Activated CD4-positive, CD25-positive, alpha-beta regulatory T cell treated with anti-CD3 and anti-CD28 coated beads, Interleukin-2, amount 50 U/mL, for 72 hours (primary cell): ENCODE results near the gene HADHB.

Experiments
- DNase-seq: peaks from one replicate; pipeline ENCODE4 v3.0.0; 2021

Gene HADHB

DNA sequence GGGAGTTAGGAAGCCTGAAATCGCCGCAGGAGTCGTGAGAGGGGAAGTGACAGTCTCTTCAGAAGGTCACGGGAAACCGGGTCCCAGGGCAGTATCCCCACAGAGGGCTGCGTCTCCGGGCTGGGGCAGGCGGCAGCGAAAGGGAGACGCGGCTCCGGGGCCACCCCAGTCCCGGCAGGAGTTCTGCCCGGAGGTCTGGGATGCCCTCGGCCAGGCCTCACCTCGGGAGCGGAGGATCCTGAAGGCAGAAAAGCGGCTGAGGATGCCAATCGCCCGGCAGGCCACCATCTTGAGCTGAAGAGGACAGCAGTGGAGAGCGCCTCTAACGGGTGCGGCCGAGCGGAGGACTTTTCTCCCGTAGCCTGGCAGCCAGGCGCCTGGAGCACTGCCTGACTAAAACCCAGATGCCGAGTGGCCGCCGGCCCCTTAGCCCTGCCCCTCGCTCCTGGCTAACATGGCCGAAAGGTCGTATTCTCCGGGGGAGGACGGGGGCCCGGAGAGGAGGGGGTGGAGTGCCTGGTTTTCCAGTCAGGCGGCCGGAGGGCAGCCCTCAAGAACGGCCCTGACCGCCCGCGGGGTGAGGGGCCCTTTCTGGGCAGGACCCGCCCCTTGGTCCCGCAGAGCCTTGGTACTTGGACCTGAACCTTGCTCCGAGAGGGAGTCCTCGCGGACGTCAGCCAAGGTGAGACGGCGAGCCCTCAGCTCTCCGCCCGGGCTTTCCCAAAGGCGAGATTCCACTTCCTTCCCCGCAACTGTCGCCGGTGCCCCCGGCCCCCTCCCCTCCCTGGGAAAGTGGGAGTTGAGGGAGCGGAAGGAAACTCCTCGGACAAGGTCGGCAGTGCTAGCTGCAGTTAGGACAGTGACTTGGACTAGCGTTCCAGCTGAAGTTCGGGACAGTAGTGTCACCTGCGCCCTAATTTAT is at the start of gene HADHB, which contains the start of gene HADHA:
HADHB (plus strand) TSS at position 631 of the 922 bp plus-strand sequence. CDS start 9,316 bp downstream, outside the sequence.
HADHA (minus strand) TSS at position 324 of the 922 bp plus-strand sequence; CDS start at position 288, 36 bp downstream.
- DNase-seq: peak; percentile 85

DNA sequence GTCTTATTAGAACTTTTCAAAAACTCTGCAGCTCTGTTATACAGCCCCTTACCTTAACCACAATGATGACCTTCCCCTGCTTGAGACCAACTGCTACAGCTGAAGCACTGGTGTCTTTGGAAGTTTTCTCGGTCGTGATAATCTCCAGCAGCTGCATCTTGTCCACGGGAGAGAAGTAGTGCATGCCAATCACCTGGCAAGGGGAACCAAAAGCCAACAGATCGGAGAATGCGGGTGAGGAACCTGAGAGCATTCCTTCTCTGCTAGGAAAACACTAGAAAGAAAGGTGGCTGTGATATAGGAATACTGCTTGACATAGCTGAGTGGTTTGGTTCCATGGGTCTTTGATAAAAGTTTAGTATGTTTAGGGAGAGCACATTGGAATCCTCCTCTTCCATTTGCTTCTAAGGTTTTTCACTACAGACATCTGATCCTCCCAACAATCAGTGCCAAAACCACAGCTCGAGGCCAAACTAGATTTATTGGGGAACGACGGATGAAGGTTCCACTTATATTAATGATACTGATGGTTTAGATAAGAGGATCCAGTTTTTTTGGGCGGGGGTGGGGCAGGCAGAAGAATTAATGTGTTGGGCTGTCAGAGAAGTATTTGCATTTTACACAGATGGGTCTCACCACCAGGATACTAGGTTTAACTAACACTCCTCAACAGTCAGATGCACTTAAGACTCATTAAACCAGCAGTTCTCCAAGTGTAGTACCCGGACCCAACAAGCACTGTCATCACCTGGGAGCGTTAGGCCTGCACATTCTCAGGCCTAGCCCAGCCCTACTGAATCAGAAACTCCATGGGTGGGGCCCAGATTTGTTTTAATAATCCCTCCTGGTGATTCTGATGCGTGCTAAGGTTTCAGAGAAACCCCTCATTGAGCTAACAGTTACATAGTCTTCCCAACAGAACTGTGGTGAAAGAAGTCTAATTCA is 49.4 kb upstream of the HADHB start:
- no peak for DNase-seq

DNA sequence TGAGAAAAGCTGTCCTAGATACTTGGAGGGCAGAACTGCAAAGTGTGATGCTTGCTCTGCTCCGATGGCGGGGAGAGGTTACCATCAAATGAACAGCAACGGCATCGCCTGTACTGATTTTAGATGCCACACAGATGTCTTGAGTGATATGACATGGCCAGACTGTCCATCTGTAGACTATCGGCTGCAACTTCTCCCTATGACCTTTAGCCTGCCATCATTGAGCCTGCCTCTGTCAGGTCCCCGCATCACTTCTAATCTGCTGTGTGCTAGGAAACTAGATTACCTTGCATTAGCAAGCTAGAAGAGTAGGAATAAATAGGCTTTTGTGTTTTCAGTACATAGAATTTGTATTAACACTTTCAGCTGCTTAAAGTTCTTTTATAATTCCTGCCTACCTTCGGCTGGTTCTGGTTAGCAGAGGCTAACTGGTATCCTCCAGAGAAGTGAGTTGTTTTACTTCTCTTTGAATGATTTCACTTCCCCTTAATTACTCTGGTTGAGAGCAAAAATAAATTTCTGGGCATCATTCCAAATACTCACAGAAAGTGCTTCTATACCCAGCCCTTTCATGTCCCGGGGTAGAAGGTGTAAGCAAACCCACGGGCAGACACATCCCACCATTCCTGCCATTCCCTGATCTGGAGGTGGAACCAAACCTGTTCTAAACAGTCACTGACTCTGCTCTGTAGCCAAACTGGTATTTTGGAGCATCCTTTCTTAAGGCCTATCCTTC is 47.9 kb upstream of the HADHB start:
- no peak for DNase-seq

DNA sequence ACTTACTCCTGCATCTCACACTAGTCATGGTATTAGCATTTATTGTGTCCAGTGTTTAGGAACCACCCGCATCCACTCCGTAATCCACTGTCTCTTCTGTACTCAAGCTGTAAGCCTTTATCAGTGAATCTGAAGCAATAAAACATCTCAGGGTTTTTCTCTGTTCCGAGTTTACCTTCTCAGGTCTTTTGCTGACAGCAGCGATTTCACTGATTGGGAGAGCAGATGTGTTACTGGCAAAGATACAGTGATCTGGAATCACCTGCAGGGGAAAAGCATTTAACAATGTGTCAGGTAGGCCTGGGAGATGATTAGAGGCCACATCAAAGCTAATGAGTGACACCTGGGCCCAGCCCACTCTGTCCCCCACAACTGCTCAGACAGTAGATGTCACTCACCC is 47.2 kb upstream of the HADHB start:
- DNase-seq: no peak

DNA sequence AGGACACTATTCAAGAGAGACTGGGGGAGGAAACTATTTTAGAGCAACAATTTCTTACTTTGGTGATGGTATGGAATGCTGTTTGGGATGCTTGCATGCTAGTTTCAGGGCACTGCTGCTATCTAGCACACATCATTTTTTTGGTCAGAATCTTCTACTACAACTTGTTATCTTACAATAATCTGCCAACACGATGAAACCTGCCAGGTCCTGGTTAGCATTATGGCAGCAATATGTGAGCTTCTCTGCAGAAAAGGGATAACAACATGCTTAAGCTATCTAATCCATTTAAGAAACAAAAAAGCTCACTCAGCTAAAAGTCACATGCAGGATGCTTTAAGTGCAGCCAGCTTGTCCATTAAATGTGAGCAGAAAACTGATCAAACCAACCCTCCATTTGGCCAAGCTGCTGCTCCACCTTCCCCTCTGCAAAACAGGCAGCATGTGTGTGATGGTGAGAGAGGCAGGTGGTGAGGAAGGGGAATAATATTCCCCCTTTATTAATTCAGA is 41.7 kb upstream of the HADHB start:
- no peak for DNase-seq

DNA sequence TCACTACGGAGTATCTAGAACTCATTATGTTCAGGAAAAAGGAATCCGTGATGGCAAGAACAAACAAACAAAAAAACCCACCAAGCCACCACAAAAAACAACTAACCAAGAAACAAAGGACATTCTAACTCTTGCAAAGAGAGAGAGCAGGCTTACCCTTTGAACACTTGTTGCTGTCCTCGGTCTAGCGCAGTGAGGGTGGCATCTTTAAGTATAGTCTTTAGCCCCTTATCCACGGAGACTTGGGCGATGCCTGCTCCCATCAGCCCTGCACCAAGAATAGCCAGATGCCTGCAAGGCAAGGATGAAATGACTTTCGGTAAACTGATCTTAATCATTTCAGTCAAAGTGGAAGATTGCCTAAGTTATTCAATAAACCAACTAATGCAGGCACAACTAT is 40.8 kb upstream of the HADHB start:
- no peak for DNase-seq

DNA sequence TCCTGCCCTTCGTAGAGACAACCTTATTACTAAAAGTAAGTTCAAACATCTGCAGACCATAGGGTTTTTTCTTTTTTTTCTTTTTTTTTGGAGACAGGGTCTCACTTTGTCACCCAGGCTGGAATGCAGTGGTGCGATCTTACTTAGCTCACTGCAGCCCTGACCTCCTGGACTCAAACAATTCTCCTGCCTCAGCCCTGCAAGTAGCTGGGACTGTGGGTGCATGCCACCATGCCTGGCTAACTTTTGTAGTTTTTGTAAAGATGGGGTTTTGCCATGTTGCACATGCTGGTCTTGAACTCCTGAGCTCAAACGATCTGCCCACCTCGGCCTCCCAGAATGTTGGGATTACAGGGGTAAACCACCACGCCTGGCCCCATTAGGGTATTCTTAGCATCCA is 32.7 kb upstream of the HADHB start:
- no peak for DNase-seq

DNA sequence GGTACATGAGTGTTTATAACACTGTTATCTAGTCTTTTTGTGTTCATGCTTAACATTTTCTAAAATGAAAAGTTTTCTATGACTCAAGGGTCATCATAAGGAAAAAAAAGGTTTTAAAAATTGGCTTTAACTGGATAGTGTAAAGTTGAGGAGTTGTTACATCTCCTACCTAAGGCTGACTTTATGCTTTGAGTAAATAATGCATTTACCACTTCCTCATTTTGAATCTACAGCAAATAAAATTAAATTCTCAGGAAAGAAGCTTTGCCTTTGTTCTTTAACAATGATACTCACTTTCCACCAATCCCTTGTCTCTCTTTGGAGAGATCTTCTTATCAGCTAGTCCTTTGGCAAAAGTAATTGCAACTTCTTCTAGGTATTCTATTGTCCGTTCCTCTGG is 30.0 kb upstream of the HADHB start:
- DNase-seq: no peak

DNA sequence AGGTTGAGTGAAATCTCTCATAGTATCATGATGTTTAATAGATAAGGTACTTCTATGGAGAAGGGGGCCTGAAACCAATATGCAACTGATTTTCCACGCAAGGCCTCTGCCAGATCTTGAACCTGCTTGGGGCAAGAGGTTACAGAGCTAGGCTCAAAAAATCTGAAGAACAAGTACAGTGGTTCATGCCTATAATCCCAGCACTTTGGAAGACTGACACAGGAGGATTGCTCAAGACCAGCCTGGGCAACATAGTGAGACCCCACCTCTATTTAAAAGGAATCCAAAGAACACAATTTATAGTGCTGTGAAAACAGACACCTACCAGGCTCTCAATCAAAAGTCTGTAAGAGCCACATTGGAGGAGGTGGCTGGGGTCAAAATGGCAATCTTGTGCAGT is 28.9 kb upstream of the HADHB start:
- DNase-seq: no peak

DNA sequence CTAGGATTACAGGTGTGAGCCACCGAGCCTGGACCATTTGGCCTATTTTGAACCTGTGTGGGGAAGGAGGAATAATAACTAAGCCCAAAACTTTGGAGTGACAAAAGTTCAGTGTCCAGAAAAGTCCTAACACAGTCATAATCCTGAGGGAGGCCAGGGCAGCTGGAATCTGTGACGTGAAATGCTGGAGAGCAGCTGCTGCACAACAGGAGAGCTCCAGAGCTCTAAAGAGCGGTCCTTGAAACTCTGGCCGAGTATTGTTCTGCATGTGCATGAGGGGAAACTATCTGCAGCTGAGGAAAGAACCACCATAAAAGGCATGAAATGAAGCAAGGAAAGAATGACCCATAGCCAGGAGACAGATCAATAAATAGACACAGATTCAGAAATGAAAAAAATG is 28.2 kb upstream of the HADHB start:
- no peak for DNase-seq

DNA sequence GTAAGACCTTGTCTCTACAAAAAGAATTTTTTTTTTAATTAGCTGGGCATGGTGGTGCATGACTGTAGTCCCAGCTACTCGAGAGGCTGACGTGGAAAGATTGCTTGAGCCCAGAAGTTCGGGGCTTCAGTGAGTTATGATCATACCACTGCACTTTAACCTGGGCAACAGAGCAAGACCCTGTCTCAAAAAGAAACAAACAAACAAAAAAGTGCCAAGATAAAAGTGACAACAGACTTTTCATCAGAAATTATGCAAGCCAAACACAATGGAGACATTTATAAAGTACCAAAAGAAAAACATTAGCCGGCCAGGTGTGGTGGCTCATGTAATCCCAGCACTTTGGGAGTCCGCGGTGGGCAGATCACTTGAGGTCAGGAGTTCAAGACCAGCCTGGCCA is 27.0 kb upstream of the HADHB start:
- no peak for DNase-seq

DNA sequence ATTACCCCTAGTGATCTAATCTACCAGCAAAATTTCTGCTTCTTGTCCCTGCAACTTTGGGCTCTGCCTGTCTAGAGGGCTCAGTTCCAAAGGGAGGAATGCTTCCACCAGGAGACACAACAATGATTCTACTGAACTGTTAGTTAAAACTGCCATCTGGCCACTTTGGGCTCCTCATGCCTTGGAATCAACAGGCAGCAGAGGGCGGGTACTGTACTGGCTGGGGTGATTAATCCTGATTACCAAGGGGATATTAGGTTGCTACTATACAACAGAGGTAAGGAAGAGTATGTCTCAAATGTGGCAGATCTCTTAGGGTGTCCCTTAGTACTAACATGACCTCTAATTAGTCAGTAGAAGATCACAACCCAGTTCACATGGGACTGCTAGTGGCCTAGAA is 21.7 kb upstream of the HADHB start:
- DNase-seq: no peak

DNA sequence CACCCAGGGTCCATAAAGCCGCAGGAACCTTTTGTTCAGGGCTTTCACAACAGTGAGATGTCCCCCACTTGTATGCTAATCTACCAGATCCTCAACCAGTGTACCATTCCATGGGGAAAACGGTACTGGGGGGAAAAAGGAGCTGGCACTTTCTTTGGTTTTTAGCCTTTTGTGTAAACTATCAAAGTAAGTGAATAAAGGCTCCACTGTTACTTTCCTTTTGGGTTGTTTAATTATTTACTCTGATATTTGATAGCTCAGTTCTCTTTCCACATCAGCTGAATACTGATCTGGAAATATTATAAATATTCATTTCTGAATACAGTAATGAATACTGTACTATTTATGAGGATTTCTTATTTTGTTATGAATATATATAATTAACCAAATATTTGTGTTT is 20.6 kb upstream of the HADHB start:
- DNase-seq: no peak

DNA sequence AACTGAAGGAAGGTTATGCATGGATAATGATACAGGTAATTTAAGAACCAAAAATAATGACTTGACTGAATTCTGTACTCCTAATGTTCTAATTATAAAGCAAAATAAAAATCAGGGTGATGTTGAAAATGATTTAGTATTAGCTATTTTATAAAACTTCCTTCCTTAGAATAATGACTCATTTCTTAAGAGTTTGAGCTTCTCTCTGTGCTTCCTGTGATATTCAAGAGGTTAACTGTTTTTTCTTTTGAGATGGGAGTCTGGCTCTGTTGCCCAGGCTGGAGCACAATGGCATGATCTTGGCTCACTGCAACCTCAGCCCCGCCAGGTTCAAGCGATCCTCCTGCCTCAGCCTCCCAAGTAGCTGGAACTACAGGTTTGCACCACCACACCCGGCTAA is 15.1 kb upstream of the HADHB start:
- DNase-seq: no peak

DNA sequence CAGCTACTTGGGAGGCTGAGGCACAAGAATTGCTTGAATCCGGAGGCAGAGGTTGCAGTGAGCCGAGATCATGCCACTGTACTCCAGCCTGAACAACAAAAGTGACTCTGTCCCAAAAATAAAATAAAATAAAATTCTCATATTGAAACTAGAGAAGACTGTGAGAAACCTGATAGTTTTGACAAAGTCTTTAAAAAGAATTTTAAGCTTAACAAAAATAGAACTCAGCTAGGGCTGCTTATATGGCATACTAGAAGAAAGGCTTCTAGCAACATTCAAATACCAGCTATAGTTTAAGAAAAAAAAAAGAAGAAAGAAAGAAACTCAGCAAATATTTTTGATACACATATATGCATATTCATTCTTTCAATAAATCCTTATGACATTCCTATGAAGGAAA is 13.9 kb upstream of the HADHB start:
- DNase-seq: no peak

DNA sequence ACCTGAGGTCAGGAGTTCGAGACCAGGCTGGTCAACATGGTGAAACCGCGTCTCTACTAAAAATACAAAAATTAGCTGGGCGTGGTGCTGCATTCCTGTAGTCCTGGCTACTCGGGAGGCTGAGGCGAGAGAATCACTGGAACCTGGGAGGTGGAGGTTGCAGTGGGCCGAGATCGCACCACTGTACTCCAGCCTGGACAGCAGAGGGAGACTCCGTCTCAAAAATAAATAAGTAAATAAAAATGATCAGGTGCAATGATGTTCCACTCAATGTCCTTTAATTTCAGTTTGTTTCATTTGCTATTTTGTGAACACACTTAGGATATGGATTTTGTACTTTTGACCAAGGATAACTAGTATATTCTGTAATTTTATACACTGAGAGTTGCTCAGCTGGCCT is 9.7 kb upstream of the HADHB start:
- DNase-seq: no peak

DNA sequence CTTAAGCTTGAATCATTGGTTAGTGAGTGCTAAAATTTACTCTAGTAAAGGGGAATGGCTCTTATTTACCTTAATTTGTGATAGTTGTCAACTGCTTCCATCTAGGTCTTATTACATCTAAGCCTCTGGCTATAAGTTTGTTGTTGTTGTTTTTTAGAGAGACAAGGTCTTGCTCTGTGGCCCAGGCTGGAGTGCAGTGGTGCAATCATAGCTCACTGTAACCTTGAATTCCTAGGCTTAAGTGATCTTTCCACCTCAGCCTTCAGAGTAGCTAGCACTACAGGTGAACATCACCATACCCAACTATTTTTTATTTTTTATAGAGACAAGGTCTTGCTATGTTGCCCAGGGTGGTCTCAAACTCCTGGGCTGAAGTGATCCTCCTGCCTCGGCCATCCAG is 6.9 kb upstream of the HADHB start:
- DNase-seq: no peak

DNA sequence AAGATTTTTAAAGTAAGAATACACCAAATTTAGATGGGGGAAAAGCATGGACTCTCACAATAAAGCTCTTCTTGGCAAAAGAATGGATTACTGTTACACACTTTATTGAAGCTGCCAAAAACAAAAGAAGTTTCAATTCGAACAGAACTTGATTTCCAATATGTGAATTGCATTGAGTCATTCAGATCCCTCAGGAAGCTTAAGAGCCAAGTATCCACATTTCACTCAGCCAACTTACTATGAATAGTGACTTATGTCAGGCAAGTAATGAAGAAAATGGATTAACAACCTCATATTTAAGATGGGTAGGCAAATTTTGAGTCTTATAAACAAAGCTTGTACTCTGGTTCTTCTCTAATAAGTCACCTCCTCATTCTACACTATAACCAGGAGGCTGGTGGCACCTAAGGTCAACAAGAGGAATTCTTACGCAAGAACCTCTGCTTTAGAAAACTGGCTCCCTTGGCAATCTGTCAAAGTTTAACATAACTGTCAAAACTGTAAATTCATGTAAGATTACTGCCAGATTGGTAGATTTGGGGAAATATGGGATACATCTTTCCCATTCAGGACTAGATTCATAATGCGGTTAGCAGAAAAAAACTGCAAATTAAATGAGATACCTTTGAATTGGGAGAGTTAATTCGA is 6.3 kb upstream of the HADHB start:
- no peak for DNase-seq

DNA sequence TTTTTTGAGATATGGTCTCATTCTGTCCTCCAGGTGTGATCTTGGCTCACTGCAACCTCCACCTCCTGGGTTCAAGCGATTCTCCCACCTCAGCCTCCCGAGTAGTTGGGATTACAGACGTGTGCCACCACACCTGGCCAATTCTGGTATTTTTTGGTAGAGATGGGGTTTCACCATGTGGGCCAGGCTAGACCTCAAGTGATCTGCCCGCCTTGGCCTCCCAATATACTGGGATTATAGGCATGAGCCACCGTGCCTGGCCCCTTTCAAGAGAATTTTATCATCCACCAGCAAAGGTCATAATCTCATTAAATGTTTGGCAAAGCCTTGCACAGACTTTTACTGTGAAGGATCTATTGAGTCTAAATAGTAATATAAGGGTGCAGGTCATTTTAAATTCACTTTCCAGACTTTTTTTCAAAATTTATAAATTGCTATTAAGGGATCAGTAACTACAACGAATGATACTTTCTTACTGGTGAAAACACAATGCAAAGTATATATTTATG is 2.8 kb upstream of the HADHB start:
- DNase-seq: no peak

DNA sequence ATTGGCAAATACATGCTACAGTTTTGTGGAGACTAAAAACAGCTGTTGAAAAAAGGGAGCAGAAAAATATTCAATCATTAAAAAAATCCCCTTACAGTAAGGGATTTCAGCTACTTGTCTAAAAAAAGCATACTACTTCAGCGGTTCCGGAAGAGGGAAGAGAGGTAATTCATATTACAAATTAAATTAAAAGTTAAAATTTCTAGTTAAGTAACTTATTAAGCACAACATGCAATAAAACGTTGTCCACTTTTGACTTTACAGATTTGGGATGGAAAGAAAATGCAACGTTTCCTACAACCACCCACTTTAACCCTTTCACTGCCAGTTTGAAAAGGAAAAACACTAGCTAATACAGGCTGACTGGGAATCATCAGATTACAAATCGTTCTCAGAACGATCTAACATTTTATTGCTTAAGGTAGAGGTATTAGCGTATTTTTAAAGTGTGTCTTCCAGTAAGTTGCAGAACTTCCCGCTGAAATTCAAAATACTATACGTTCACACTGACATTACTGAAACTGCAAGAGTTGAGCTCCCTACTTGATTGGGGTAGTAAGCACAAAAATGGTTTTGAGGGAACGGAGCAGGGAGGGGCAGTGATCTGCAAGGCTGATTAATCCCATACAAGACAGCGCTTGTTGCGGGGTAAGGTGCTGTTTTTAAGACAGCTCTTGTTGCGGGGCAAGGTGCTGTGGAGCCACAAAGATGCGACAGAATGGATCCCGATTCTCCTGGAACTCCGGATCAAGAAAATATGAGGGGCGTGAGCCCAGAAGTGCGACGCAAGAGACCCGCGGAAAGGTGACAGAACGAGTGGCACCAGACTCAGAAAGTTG is 1.1 kb upstream of the HADHB start:
- no peak for DNase-seq

DNA sequence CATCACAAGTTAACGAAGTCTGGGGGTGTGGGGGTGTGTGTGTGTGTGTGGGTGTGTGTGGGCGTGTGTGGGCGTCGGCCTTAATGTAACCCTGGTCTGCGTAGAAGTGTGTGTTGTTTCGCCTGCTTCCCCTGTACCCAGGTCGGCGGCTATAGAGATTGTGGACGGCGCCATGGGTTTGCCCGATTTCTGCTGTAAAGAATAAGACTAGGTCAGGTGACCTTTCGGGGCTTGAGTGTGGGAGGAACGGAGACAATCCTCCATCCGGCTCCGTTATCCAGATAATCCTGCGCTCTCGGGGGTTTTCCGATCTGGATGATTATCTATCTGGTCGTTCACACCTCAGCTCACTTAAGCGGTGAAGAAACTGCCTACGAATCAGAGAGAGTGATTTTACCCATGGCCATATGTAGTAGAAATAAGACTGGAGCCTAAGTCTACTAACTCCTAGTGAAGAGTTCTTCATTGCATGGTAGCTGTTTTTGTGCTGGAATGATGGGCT is 543 bp downstream of the HADHB start:
- no peak for DNase-seq
